Stimulated activated CD8-positive, alpha-beta memory T cell treated with anti-CD3 and anti-CD28 coated beads, Interleukin-7, amount 100 ng/mL, for 24 hours (primary cell): ENCODE results near the gene VPS33A.
"Not testable (repeated sequence)": the region's sequence is repeated elsewhere in the genome, so short reads cannot be mapped to it uniquely, and the experiment has no call there.

Experiments
- DNase-seq: peaks from one replicate; pipeline ENCODE4 v3.0.0-alpha.2; 2020; ENCODE audit warnings: low read depth

The VPS33A gene

GRCh38 chr12:122204167-122205052, 61.9 kb downstream of the VPS33A start:
- DNase-seq = no peak

- peak; percentile 30 for DNase-seq
Measured at GRCh38 chr12:122203301-122204166, 62.8 kb downstream of the VPS33A start, which contains the start of gene B3GNT4. Gene B3GNT4, plus strand, starts transcription at chr12:122203709. Its CDS starts 910 bp downstream, at chr12:122204619.

GRCh38 chr12:122202811-122203210, 63.5 kb downstream of the VPS33A start:
- DNase-seq = not testable (repeated sequence)

- DNase-seq = no peak
Measured at GRCh38 chr12:122202017-122202416, 64.3 kb downstream of the VPS33A start.

- DNase-seq = no peak
Measured at GRCh38 chr12:122201381-122201780, 64.9 kb downstream of the VPS33A start.

- DNase-seq = no peak
Measured at GRCh38 chr12:122200541-122201175, 65.6 kb downstream of the VPS33A start.

- no peak for DNase-seq
Measured at GRCh38 chr12:122199484-122200355, 66.6 kb downstream of the VPS33A start.

- DNase-seq = no peak
Measured at GRCh38 chr12:122197612-122197966, 68.7 kb downstream of the VPS33A start.

GRCh38 chr12:122195405-122195804, 70.9 kb downstream of the VPS33A start:
- DNase-seq = no peak

GRCh38 chr12:122194804-122195203, 71.5 kb downstream of the VPS33A start:
- DNase-seq = no peak

- no peak for DNase-seq
Measured at GRCh38 chr12:122192441-122192840, 73.9 kb downstream of the VPS33A start.

GRCh38 chr12:122190842-122191668, 75.2 kb downstream of the VPS33A start:
- peak; percentile 42 for DNase-seq

- DNase-seq = no peak
Measured at GRCh38 chr12:122189626-122190475, 76.4 kb downstream of the VPS33A start.

GRCh38 chr12:122187466-122187865, 78.8 kb downstream of the VPS33A start:
- DNase-seq = no peak

- no peak for DNase-seq
Measured at GRCh38 chr12:122185494-122186082, 80.7 kb downstream of the VPS33A start.

GRCh38 chr12:122185079-122185478, 81.2 kb downstream of the VPS33A start:
- DNase-seq = no peak

- DNase-seq = no peak
Measured at GRCh38 chr12:122184517-122184916, 81.8 kb downstream of the VPS33A start.

GRCh38 chr12:122183588-122183940, 82.7 kb downstream of the VPS33A start:
- DNase-seq = no peak

GRCh38 chr12:122182887-122183587, 83.3 kb downstream of the VPS33A start, which contains the start of gene LRRC43:
Gene LRRC43, plus strand, starts transcription at chr12:122183123. Its CDS starts 22 bp downstream, at chr12:122183145.
- no peak for DNase-seq
